H1 (cell line): ENCODE results near the gene PORCN. TPM values are rescaled to one million over a fixed set of nuclear protein-coding genes. Genes with fewer than 3 reads are reported as not detected.

Source experiments
- NANOG ChIP-seq: IDR thresholded peaks from 2 replicates; pipeline ENCODE4 v1.6.1; 2011; ENCODE audit warnings: low read length, low read depth, mild to moderate bottlenecking, inconsistent platforms; ENCODE audit not compliant: insufficient read depth, poor library complexity, severe bottlenecking
- POLR2A ChIP-seq, 2 experiments: IDR thresholded peaks; 1 replicate in 1 of 2; 2 replicates in 1 of 2; pipeline ENCODE4 v1.6.1; 2011; ENCODE audit warnings: low read depth in 2 of 2, low read length in 2 of 2, mild to moderate bottlenecking in 2 of 2; ENCODE audit errors: control extremely low read depth in 1 of 2
- POLR2AphosphoS5 ChIP-seq: IDR thresholded peaks from 2 replicates; pipeline ENCODE4 v1.6.1; 2011; ENCODE audit warnings: low read depth, low read length
- TAF1 ChIP-seq: IDR thresholded peaks from 2 replicates; pipeline ENCODE4 v1.6.1; 2011; ENCODE audit warnings: mild to moderate bottlenecking, low read depth, low read length
- TEAD4 ChIP-seq: IDR thresholded peaks from 2 replicates; pipeline ENCODE4 v1.6.1; 2012; ENCODE audit warnings: low read depth, low read length, inconsistent platforms, mixed read lengths
- YY1 ChIP-seq: IDR thresholded peaks from 2 replicates; pipeline ENCODE4 v1.6.1; 2011; ENCODE audit warnings: low read depth, mild to moderate bottlenecking, low read length
- polyA plus RNA-seq, 7 experiments: library from polyadenylated mRNA; depleted of rRNA in 3 of 7; stranded (reverse) in 5 of 7; unstranded in 2 of 7; fragments of >200 nt in 5 of 7; fragments of 200-250 nt in 2 of 7; gene quantifications; 1 replicate in 5 of 7; 2 replicates in 1 of 7; 4 replicates in 1 of 7; pipeline versions ENCODE4 v1.2.1 to v1.2.3, GENCODE V29; 2011 to 2013; ENCODE audit warnings: missing spikeins in 2 of 7, mixed read lengths in 2 of 7
- total RNA-seq: library from RNA; stranded (reverse); fragmentation: NEBNext Ultra II Directional; extraction: Animal tissue kit (Norgen Biotek cat#: 25700); gene quantifications from 2 replicates; pipeline ENCODE4 v1.2.1, GENCODE V29; 2021
- TF ChIP-seq, protein P1 (sequence below), 3 experiments: IDR thresholded peaks; 1 replicate in 2 of 3; 2 replicates in 1 of 3; pipeline versions ENCODE4 v1.5.1 to v1.6.1; 2011; ENCODE audit warnings: low read length in 3 of 3, mild to moderate bottlenecking in 3 of 3, inconsistent platforms in 2 of 3, low read depth in 1 of 3, moderate library complexity in 1 of 3; ENCODE audit not compliant: insufficient read depth in 1 of 3; ENCODE audit errors: control extremely low read depth in 1 of 3

PORCN gene
- total and polyA plus RNA-seq, 2 of the 8 experiments (the other 6 are each of a cell fraction or from before 2014, with no cell fraction given), result 14.6 to 34.1 TPM

GRCh38 chrX:48530736-48531135 lies 21.9 kb downstream of the PORCN start (continued):
- TF ChIP-seq TAF1, result no peak
- no peak for TF ChIP-seq POLR2A (IDR thresholded peaks at IDR 0.05; ENCODE audit: control extremely low read depth in 1 of 2, low read depth in 2 of 2, low read length in 2 of 2)
- TF ChIP-seq TEAD4, result no peak
- TF ChIP-seq, protein P1, sequence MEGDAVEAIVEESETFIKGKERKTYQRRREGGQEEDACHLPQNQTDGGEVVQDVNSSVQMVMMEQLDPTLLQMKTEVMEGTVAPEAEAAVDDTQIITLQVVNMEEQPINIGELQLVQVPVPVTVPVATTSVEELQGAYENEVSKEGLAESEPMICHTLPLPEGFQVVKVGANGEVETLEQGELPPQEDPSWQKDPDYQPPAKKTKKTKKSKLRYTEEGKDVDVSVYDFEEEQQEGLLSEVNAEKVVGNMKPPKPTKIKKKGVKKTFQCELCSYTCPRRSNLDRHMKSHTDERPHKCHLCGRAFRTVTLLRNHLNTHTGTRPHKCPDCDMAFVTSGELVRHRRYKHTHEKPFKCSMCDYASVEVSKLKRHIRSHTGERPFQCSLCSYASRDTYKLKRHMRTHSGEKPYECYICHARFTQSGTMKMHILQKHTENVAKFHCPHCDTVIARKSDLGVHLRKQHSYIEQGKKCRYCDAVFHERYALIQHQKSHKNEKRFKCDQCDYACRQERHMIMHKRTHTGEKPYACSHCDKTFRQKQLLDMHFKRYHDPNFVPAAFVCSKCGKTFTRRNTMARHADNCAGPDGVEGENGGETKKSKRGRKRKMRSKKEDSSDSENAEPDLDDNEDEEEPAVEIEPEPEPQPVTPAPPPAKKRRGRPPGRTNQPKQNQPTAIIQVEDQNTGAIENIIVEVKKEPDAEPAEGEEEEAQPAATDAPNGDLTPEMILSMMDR (IDR thresholded peaks at IDR 0.05; ENCODE audit: control extremely low read depth in 1 of 3, insufficient read depth in 1 of 3, low read depth in 1 of 3, low read length in 3 of 3), result no peak
- no peak for TF ChIP-seq YY1
- no peak for TF ChIP-seq POLR2AphosphoS5
- no peak for TF ChIP-seq NANOG
